CD4-positive, alpha-beta T cell treated with Interleukin-21 for 1 hour (primary cell): Measurements from ENCODE around the gene ARID4B.
"Not testable (repeated sequence)": the region's sequence is repeated elsewhere in the genome, so short reads cannot be mapped to it uniquely, and the experiment has no call there.

Source experiments
- DNase-seq: peaks from one replicate; pipeline ENCODE4 v3.0.0-alpha.2; 2020

The ARID4B gene

GRCh38 chr1:235327559-235328270, at the start of gene ARID4B:
Gene ARID4B, minus strand, starts transcription at chr1:235328179. Its CDS starts 1,260 bp downstream, at chr1:235326919.
- no peak for DNase-seq

- no peak for DNase-seq
These were observed 48.1 kb upstream of the ARID4B start for GRCh38 chr1:235375919-235376605.

- DNase-seq = no peak
These were observed 41.8 kb upstream of the ARID4B start for GRCh38 chr1:235369802-235370201.

- DNase-seq = no peak
These were observed 40.4 kb upstream of the ARID4B start for GRCh38 chr1:235368428-235368827.

- DNase-seq = peak; percentile 86
These were observed 39.3 kb upstream of the ARID4B start, which contains the start of gene TBCE for GRCh38 chr1:235367000-235367908. Gene TBCE, plus strand, starts transcription at chr1:235367427. Its CDS starts 12,623 bp downstream, at chr1:235380050.

GRCh38 chr1:235366286-235366685, 38.3 kb upstream of the ARID4B start:
- peak; percentile 7 for DNase-seq

- not testable (repeated sequence) for DNase-seq
These were observed 36.2 kb upstream of the ARID4B start for GRCh38 chr1:235364189-235364588.

- no peak for DNase-seq
These were observed 30.9 kb upstream of the ARID4B start for GRCh38 chr1:235358899-235359298.

GRCh38 chr1:235357485-235358373, 29.8 kb upstream of the ARID4B start:
- no peak for DNase-seq

GRCh38 chr1:235351898-235352297, 23.9 kb upstream of the ARID4B start:
- DNase-seq = no peak

- DNase-seq = no peak
These were observed 23.5 kb upstream of the ARID4B start for GRCh38 chr1:235351441-235351840.

GRCh38 chr1:235343726-235344125, 15.7 kb upstream of the ARID4B start:
- no peak for DNase-seq

GRCh38 chr1:235342471-235342870, 14.5 kb upstream of the ARID4B start:
- DNase-seq = no peak

GRCh38 chr1:235342039-235342438, 14.1 kb upstream of the ARID4B start:
- no peak for DNase-seq

- DNase-seq = no peak
These were observed 13.4 kb upstream of the ARID4B start for GRCh38 chr1:235341334-235341733.

GRCh38 chr1:235339746-235340145, 11.8 kb upstream of the ARID4B start:
- DNase-seq = no peak

GRCh38 chr1:235336903-235337302, 8.9 kb upstream of the ARID4B start:
- DNase-seq = peak; percentile 60

- no peak for DNase-seq
These were observed 3.4 kb upstream of the ARID4B start for GRCh38 chr1:235331401-235331800.

- DNase-seq = no peak
These were observed 2.9 kb upstream of the ARID4B start for GRCh38 chr1:235330918-235331285.

GRCh38 chr1:235329139-235329902, 1.3 kb upstream of the ARID4B start:
- peak; percentile 70 for DNase-seq
